OCI-LY7 (cell line): ENCODE results near the gene MVB12B. TPM values are rescaled to one million over a fixed set of nuclear protein-coding genes. Genes with fewer than 3 reads are reported as not detected.

Source experiments
- BruUV-seq: library from RNA; stranded (reverse); fragments of 400-500 nt; replicated peaks from 2 replicates; lab custom pipeline; 2021; lab: Mats Ljungman, UMichigan
- CTCF ChIA-PET: fragments of 300-600 bp; sonication (Branson Sonifier 250); formaldehyde crosslinking; loops from one replicate; lab custom pipeline; 2022; ENCODE audit warnings: antibody characterized with exemption; ENCODE audit not compliant: unreplicated experiment; lab: Charles Lee
- POLR2A ChIA-PET: fragments of 300-600 bp; sonication (Branson Sonifier 250); formaldehyde crosslinking; loops from one replicate; lab custom pipeline; 2022; ENCODE audit warnings: antibody characterized with exemption; lab: Charles Lee
- DNase-seq: peaks from one replicate; pipeline ENCODE4 v3.0.0-alpha.2; 2015; ENCODE audit warnings: low spot score
- H2AFZ ChIP-seq: fragments of 200-600 bp; sonication (generic), shearing (Covaris generic); 2 replicates; pipeline ENCODE4 v1.6.1; 2014; ENCODE audit warnings: mild to moderate bottlenecking, antibody characterized with exemption, low read length, moderate library complexity
- H3K27ac ChIP-seq: fragments of 200-600 bp; sonication (generic); 2 replicates; pipeline ENCODE4 v1.5.1; 2014; ENCODE audit warnings: mixed run types, low read depth, mild to moderate bottlenecking, moderate library complexity, low read length, inconsistent platforms; ENCODE audit not compliant: poor library complexity, severe bottlenecking
- H3K36me3 ChIP-seq: fragments of 200-600 bp; sonication (generic); 2 replicates; pipeline ENCODE4 v1.6.1; 2014; ENCODE audit warnings: mild to moderate bottlenecking, antibody characterized with exemption, low read length, moderate library complexity, mixed read lengths; ENCODE audit not compliant: insufficient read depth
- H3K4me1 ChIP-seq: fragments of 200-600 bp; sonication (generic); 2 replicates; pipeline ENCODE4 v1.5.1; 2014; ENCODE audit warnings: mild to moderate bottlenecking, low read length; ENCODE audit not compliant: insufficient read depth, poor library complexity, severe bottlenecking
- H3K4me2 ChIP-seq: fragments of 200-600 bp; sonication (generic); 2 replicates; pipeline ENCODE4 v1.6.1; 2014; ENCODE audit warnings: mild to moderate bottlenecking, low read length
- H3K4me3 ChIP-seq: fragments of 200-600 bp; sonication (generic); 2 replicates; pipeline ENCODE4 v1.5.1; 2014; ENCODE audit warnings: mild to moderate bottlenecking, low read depth, low read length; ENCODE audit not compliant: poor library complexity, severe bottlenecking
- H3K79me2 ChIP-seq: fragments of 200-600 bp; sonication (generic); 2 replicates; pipeline ENCODE4 v1.6.1; 2016; ENCODE audit warnings: low read depth, mild to moderate bottlenecking, low read length, moderate library complexity, mixed read lengths; ENCODE audit not compliant: insufficient read depth
- H3K9me2 ChIP-seq: fragments of 200-600 bp; sonication (generic); 2 replicates; pipeline ENCODE4 v1.6.1; 2016; ENCODE audit warnings: mild to moderate bottlenecking, low read length, mixed read lengths; ENCODE audit not compliant: insufficient read depth
- H3K9me3 ChIP-seq: fragments of 200-600 bp; sonication (generic); 2 replicates; pipeline ENCODE4 v1.6.1; 2014; ENCODE audit warnings: mild to moderate bottlenecking, mixed run types, low read length, mixed read lengths
- H4K20me1 ChIP-seq: fragments of 200-600 bp; sonication (generic); 2 replicates; pipeline ENCODE4 v1.6.1; 2014; ENCODE audit warnings: mild to moderate bottlenecking, antibody characterized with exemption, low read length, moderate library complexity, mixed read lengths; ENCODE audit not compliant: insufficient read depth
- CTCF ChIP-seq: fragments of 200-600 bp; sonication (generic); conservative IDR thresholded peaks from 2 replicates; pipeline ENCODE4 v1.5.1; 2014; ENCODE audit warnings: mild to moderate bottlenecking, antibody characterized with exemption, low read length, moderate library complexity, mixed read lengths
- EZH2phosphoT487 ChIP-seq: fragments of 200-600 bp; sonication (generic); IDR thresholded peaks from 2 replicates; pipeline ENCODE4 v1.6.1; 2018; ENCODE audit warnings: low read depth, borderline replicate concordance, mild to moderate bottlenecking, mixed run types, antibody characterized with exemption, low read length, moderate library complexity, mixed read lengths
- intact Hi-C: fragments of 100-400 bp; cut with micrococcal nuclease; formaldehyde crosslinking; loops from one replicate; pipeline ENCODE4 v1.10.0; 2022; ENCODE audit not compliant: unreplicated experiment
- total RNA-seq, 2 experiments: library from RNA; depleted of rRNA in 1 of 2; stranded (reverse); fragments of >200 nt in 1 of 2; shearing (Covaris generic) in 1 of 2; gene quantifications; 2 replicates each; pipeline ENCODE4 v1.2.3, GENCODE V29; 2014 to 2022

The MVB12B gene
- total RNA-seq, 2 experiments from 2014 or later, result 1.3 TPM; not detected in 1

GRCh38 chr9:126366366-126367011 lies 39.9 kb downstream of the MVB12B start:
- POLR2A ChIA-PET, result no interaction called here
- intact Hi-C loops, result no loop called here
- H3K4me2 ChIP-seq, result no peak overlapping the region
- H3K4me3 ChIP-seq, result no peak overlapping the region
- no peaks in the 10 kb centered on the region for H3K79me2 ChIP-seq
- no peaks in the 10 kb centered on the region for H3K9me2 ChIP-seq
- no peak for TF ChIP-seq CTCF
- no peak for TF ChIP-seq EZH2phosphoT487
- H2AFZ ChIP-seq, result no peak overlapping the region
- no peaks in the 10 kb centered on the region for H3K36me3 ChIP-seq
- H3K4me1 ChIP-seq, result no peaks in the 10 kb centered on the region
- H3K9me3 ChIP-seq, result peaks cover 7% of the 10 kb centered on the region; the same call in 1 of the 2 replicates
- no peak overlapping the region for H3K27ac ChIP-seq
- H4K20me1 ChIP-seq, result no peaks in the 10 kb centered on the region
- no TSS peak for BruUV-seq
- DNase-seq, result no peak
- CTCF ChIA-PET, result no interaction called here

- ChIA-PET POLR2A (no interaction called here), CTCF (no interaction called here)
- no peaks in the 10 kb centered on the region for H3K9me2 ChIP-seq
- no peak for DNase-seq
- no peak overlapping the region for H3K4me2 ChIP-seq
- no peaks in the 10 kb centered on the region for H3K4me1 ChIP-seq
- H3K79me2 ChIP-seq, result no peaks in the 10 kb centered on the region
- H3K4me3 ChIP-seq, result no peak overlapping the region
- H2AFZ ChIP-seq, result no peak overlapping the region
- H3K36me3 ChIP-seq, result no peaks in the 10 kb centered on the region
- TF ChIP-seq EZH2phosphoT487 (no peak), CTCF (no peak)
- peaks cover under 1% of the 10 kb centered on the region; the same call in 1 of the 2 replicates for H3K9me3 ChIP-seq
- intact Hi-C loops, result no loop called here
- no TSS peak for BruUV-seq
- H4K20me1 ChIP-seq, result no peaks in the 10 kb centered on the region
- H3K27ac ChIP-seq, result no peak overlapping the region
These were observed 40.5 kb downstream of the MVB12B start for GRCh38 chr9:126367139-126367538.

GRCh38 chr9:126367616-126368015 lies 41.0 kb downstream of the MVB12B start:
- Histone ChIP-seq H3K4me2 (no peak overlapping the region), H3K79me2 (no peaks in the 10 kb centered on the region), H3K27ac (no peak overlapping the region), H3K9me2 (no peaks in the 10 kb centered on the region), H3K9me3 (no peaks in the 10 kb centered on the region), H3K4me1 (no peaks in the 10 kb centered on the region), H2AFZ (no peak overlapping the region), H3K36me3 (no peaks in the 10 kb centered on the region), H4K20me1 (no peaks in the 10 kb centered on the region), H3K4me3 (no peak overlapping the region)
- no peak for DNase-seq
- no peak for TF ChIP-seq CTCF
- intact Hi-C loops, result no loop called here
- CTCF ChIA-PET, result no interaction called here
- POLR2A ChIA-PET, result no interaction called here
- no TSS peak for BruUV-seq
